PC-9 (cell line): ENCODE measurements around the gene CNTN4.

Experiments used
- CTCF ChIP-seq: fragments of 200-600 bp; sonication (generic); conservative IDR thresholded peaks from 2 replicates; pipeline ENCODE4 v1.6.1; 2017; ENCODE audit warnings: mixed run types, antibody characterized with exemption, mild to moderate bottlenecking, moderate library complexity
- EZH2 ChIP-seq: fragments of 200-600 bp; sonication (generic); IDR thresholded peaks from 2 replicates; pipeline ENCODE4 v1.8.0; 2017; ENCODE audit warnings: antibody characterized with exemption, low read depth

- TF ChIP-seq EZH2 (no peak), CTCF (no peak)
Measured at GRCh38 chr3:2370317-2370716, 271.7 kb downstream of the CNTN4 start.
